Hematopoietic multipotent progenitor cell treated with erythropoietin and hydrocortisone succinate and interleukin-3 and kit ligand, for 15 days (in vitro differentiated cells): ENCODE data around the gene METAP2.
A peak's percentile ranks its signal among the peaks of the same experiment; 100 is the strongest.
"Not testable (repeated sequence)": the region's sequence is repeated elsewhere in the genome, so short reads cannot be mapped to it uniquely, and the experiment has no call there.

Experiments used
- DNase-seq: peaks from one replicate; pipeline ENCODE4 v3.0.0-alpha.2; 2015; ENCODE audit warnings: low spot score

The METAP2 gene

DNA sequence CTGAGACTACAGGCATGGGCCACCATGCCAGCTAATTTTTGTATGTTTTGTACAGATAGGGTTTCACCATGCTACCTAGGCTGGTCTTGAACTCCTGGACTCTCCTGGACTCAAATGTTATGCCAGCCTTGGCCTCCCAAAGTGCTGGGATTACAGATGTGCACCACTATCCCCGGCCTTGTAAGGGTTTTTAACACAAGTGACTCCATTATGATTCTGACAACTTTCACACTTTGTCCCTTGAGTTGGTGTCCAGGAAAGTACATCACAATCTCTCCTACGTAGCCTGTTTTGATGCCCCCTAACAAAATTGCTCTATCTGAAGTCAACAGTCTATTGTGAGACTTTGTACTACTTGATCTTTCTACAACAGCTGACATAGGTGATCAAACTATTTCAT, 11.4 kb upstream of the METAP2 start:
- DNase-seq, result no peak

DNA sequence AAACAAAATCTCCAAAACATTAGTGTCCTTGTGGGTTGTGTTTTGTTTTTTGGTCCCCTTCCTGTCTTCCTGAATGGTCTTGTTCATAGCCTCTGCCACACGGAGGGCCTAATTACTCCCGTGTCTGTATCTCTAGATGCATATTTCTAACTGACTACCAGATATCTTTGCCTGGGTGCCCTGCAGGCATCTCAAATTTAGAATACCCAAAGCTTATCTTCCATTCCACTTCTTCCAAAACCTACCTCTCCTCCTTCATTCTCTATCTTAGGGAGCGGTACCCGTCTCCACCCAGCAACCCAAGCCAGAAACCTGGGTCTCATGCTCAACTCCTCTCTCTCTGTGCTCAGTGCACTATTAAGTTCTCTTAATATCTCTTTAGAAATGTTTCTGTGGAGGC, 10.9 kb upstream of the METAP2 start:
- DNase-seq, result peak; percentile 81

DNA sequence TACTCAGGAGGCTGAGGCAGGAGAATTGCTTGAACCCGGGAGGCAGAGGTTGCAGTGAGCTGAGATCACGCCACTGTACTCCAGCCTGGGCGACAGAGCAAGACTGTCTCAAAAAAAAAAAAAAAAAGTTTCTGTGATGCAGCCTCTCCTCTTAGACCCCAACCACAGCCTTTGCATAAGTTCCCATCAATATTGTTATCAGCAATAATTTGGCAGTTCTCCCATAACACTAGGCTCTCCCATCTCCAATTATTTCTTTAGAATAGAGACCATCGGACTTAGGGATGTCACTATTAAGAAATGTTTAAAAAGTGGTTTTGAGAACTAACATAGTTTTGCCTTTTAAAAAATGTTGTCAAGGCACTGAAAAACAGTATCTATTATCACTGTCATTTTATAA, 10.2 kb upstream of the METAP2 start:
- not testable (repeated sequence) for DNase-seq

DNA sequence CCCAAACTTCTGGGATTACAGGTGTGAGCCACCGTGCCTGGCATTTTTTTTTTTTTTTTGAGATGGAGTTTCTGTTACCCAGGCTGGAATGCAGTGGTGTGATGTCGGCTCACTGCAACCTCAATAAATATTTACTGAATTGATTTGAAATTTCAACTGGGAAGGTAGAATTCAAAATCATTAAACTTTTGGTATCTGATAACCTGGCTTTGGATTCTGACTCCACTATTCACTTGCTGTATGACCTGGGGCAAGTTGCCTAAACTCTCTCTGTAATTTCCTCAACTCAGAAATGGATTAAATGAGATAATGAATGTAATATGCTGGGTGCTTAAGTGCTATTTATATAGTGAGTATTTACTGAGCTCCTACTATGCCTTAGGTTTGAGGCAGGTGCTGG, 8.7 kb upstream of the METAP2 start:
- DNase-seq, result no peak

DNA sequence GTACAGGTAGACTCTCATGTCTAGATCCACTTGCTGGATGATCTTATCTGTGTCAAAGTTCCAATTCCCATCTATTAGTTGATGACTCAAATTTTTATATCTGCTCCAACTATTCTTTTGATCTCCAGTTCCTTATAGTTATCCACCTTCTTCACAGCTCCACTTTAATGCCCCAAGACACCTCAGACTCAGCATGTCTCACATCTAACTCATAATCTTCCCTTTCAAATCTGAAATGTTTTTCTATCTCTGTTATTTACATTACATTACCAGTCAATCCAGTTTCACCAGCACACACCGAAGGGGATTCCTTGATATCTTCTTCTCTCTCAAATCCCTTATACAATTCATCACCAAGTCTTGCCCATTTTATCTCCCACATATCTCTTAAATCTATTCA, 3.7 kb upstream of the METAP2 start:
- no peak for DNase-seq

DNA sequence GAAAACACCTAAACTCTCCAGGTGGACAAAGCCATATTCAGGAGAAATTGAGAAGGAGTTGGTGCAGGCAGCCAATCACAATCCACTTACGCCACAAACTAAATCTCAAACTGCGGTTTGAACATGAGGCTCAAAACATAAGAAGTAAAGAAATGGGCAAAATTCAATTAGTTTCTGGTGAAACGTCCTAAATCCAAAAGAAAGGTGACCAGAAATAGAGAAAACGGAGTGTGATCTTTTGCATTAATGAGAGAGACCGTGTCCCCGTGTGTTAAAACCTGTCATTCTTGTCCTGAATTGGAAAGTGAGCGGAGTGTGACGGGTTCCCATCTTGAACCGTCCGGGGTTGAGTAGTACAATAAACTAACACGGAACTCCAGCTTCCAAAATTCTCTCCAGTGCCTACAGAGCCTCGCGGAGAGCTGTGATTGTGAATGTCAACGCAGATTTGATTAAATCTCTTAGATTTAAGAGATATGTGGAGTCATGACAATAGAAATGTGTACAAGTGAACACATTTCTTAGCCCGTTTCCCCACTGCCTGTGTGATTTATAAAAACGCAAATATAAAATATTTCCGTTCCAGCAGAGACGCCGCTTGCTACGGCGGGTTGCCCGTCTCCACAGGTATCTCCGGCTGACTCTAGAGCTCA, 595 bp upstream of the METAP2 start:
- peak; percentile 36 for DNase-seq

DNA sequence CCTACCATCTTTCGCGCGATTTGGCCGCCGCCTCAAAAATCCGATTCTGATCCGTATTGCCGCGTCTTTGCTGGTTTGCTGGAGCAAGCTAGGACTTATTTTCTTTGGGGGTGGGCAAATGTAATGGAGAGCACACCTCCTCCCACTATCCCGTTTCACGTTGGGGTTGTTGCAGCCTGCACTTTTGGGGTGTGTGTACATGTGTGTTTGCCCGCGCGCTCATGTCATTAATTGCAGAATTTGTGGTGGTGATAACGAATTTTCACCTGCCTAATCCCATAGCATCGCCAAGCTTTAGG, 657 bp downstream of the METAP2 start:
- peak; percentile 26 for DNase-seq

DNA sequence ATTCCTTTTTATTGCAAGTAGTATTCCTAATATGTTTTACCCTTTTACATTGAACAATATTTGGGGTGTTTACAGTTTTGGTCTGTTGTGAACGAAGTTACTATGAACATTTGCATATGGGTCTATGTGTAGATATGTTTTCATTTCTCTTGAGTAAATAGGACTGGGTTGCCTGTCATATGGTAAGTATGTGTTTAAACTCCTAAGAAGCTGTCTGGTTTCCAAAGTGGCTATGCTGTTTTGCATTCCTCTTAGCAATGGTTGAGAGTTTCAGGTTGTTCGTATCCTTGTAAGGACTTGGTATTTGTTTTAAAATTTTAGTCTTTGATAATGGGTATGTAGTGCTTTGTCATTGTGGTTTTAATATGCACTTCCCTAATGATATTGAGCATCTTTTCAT, 6.3 kb downstream of the METAP2 start:
- DNase-seq, result no peak

DNA sequence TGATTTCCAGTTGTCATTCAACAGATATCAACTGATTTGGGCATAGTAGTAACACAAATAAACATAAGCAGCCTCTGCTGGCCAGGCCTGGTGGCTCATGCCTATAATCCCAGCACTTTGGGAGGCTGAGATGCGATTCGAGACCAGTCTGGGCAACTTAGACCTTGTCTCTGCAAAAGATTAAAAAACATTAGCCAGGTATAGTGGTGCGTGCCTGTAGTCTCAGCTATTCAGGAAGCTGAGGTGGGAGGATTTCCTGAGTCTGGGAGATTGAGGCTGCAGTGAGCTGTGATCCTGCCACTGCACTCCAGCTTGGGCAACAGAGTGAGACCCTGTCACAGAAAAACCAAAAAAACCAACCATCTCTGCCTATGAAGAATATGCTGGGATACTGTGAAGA, 7.1 kb downstream of the METAP2 start:
- no peak for DNase-seq

DNA sequence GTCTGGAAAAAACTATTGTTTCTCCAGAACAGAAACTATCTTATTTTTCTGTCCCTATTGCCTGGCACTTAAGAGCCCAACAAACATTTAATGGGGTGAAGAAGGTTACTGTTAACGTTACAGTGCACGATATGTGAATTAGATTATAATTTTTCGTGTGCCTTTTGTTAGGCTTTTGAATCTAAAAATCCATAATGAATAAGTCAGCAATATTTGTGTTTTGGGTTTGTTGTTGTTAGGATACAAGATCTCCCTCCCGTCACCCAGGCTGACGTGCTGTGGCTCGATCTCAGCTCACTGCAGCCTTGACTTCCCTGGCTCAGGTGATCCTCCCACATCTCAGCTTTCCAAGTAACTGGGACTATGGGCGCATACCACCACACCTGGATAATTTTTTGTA, 7.9 kb downstream of the METAP2 start:
- no peak for DNase-seq

DNA sequence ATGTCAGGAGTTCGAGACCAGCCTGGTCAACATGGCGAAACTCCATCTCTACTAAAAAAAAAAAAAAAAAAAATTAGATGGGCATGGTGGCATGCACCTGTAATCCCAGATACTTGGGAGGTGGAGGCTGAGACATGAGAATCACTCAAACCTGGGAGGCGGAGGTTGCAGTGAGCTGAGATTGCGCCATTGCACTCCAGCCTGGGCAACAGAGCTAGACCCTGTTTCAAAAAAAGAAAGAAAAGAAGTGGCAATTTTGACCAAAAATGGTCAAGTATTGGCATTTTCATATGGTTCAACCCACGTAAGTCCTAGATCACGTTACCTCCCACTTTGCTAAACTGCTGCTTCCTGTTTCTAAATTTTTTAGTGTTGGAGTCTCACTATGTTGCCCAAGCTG, 8.6 kb downstream of the METAP2 start:
- not testable (repeated sequence) for DNase-seq

DNA sequence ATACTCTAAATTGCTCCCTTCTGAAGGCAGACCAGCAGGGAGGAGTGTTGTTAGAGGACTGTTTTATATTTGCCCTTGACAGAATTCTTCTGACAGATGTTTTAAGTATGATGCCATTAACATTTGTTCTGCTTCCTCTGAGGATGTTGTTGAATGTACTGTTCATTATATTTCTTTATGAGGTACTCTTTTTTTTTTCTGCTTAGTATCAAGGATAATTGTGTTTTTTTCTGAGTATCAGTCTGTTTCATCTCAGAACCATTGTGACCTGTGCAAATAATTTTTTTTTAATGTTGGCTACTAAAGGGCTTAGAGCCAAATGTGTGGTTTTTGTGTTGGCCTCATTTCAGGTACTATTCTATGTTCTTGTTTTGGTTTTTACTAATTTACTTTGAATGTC, 10.6 kb downstream of the METAP2 start:
- no peak for DNase-seq

DNA sequence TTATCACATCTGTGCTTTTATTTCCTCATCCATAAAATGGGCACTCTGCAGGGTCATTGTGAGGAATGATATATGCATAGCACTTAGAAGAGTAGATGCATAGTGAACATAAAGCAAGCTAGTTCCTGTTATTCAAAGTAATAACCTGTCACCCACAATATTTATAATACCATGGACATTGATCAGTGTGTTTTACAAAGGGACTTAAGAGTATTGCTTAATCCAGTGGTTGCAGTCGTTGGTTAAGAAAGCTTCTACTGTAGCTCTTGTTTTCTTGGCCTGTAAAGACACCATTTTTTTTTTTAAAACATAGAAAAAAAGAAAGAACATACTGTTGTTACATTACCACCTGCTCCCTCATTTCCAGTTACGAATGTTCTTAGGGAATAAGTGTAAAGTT, 13.1 kb downstream of the METAP2 start:
- DNase-seq, result no peak

DNA sequence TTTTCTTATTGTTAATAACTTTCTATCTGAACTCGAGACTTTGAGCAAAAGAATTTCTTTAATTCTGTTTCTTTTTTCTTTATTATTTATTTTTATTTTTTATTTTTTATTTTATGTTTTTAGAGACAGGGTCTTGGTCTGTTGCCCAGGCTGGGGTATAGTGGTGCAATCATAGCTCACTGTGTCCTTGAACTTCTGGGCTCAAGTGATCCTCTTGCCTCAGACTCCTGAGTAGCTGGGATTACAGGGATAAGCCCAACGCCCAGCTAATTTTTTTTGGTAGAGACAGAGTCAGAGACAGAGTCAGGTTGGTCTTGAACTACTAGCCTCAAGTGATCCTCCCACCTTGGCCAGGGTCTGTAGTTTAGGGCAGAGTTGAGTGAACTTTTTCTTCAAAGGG, 18.5 kb downstream of the METAP2 start:
- DNase-seq, result no peak

DNA sequence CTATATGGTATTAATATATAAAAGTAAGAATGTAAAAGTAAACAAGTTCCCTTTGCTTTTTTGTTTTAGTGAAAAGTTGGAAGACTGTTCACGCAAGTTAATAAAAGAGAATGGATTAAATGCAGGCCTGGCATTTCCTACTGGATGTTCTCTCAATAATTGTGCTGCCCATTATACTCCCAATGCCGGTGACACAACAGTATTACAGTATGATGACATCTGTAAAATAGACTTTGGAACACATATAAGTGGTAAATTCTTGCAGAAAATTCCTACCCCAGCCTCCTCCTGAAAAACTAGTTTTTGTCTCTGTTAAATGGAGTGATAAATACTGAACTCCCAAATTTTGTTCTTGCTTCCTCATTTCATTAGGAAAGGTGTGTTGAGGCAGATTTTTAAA, 20.9 kb downstream of the METAP2 start:
- no peak for DNase-seq

DNA sequence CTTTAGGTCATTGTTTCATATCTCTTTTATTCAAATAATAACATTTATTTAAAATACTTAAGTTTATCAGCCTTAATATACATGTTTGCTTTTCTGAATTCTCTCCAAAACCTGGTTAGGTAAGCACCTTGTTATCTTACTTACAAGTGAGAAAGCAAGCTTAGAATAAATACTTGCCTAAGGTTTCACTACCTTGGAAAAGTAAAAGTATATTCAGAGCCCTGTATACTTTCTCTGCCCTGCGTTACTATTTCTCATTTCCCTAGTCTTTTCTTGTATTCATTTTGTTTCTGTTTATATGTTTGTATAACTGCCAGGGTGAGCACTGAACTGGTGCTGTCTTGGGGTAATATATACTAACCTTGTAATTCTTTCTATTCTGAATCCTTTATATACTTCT, 21.5 kb downstream of the METAP2 start:
- DNase-seq, result no peak

DNA sequence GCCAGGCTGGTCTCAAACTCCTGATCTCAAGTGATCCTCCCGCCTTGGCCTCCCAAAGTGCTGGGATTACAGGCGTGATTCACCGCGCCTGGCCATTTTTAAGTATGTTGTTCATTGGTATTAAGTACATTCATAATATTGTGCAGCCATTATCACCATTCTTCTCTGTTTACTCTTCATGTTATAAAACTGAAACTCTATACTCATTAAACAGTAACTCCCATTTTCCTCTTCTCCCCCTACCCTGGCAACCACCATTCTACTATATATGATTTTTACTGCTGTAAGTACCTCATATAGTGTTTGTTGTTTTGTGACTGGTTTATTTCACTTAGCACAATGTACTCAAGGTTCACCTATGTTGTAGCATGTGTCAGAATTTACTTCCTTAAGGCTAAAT, 23.1 kb downstream of the METAP2 start:
- no peak for DNase-seq

DNA sequence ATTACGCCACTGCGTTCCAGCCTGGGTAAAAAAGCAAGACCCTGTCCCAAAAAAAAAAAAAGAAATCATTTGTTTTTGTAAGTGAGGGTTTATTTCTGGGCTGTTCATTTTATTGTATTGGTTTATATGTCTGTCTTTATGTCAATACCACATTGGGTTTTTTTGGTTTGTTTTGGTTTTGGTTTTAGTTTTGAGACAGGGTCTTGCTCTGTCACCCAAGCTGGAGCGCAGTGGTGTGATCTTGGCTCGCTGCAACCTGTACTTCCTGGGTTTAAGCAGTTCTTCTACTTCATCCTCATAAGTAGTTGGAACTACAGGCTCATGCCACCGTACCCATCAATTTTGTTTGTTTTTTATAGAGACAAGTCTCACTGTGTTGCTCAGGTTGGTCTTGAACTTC, 25.0 kb downstream of the METAP2 start:
- no peak for DNase-seq

DNA sequence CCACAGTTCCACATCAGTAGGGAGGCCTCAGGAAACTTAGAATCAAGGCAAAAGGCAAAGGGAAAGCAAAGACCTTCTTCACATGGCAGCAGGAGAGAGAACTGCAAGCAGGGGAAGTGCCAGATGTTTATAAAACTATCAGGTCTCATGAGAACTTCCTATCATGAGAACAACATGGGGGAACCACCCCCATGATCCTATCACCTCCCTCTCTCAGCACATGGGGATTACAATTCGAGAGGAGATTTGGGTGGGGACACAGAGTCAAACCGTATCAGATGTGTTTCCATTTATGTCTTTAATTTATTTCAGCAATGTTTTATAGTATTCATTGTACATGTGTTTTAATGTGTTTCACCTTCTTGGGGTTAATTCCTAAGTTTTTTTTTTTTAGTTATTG, 25.8 kb downstream of the METAP2 start:
- DNase-seq, result no peak

DNA sequence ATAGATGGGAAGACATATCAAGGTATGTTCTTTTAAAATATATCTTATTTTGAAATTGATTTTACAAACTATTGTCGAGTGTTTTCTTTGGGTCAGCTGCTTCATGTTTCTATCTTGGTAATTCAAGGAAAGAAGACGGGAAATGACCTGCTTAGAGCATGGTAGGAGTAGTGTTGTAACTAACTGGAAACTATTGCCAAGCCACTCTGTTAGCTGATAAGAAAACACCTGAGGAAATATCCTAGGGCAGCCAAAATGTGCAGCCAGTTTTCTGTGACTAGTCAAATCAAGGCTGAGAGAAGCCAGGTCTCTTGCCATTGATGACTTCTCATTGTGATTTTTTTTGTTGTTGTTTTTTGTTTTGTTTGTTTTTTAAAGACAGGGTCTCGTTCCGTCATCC, 30.2 kb downstream of the METAP2 start:
- no peak for DNase-seq

DNA sequence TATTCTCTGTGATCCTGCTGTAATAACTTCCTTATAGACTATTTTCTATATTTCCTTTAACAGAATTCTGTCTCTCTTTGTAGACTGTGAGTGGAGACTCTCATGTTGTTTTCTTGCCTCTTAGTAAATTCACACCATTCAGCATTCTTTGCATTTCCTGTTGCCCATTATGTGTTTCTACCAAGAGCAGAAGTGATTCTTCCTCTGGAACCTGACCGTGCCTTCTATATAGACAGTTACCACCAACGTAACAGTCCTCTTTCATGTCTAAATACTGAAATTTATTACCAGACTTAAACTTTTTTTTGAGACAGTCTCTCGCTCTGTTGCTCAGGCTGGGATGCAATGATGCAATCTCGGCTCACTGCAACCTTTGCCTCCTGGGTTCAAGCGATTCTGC, 31.1 kb downstream of the METAP2 start:
- no peak for DNase-seq

DNA sequence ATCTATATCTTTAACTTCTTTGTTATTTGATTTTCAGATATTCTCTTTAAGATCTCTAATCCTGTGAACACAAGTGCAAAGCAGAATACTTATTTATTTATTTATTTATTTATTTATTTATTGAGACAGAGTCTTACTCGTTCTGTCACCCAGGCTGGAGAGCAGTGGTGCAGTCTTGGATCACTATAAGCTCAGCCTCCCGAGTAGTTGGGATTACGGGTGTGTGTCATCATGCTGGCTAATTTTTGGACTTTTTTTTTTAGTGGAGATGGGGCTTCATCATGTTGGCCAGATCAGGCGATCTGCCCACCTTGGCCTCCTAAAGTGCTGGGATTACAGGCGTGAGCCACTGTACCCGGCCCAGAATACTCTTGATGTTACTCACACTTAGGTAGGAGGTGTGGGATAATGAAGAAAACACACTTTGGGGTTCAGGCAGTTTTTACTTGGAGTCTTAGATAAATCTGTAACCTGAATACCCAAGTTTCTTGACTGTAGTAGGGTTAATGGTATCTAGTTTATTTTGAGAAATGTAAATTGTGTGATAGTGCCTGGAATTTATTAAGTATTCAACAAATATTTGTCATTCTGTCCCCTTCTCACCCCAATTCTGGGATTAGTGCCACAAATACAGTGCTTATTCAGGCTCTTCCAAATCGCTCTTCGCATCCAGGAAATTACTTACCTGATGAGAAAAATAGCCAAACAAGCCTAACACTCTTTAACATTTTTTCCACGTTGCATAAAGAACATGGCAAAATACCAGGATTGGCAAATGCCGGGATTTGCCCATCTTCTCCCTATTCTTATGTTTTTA, 33.0 kb downstream of the METAP2 start:
- DNase-seq, result no peak

DNA sequence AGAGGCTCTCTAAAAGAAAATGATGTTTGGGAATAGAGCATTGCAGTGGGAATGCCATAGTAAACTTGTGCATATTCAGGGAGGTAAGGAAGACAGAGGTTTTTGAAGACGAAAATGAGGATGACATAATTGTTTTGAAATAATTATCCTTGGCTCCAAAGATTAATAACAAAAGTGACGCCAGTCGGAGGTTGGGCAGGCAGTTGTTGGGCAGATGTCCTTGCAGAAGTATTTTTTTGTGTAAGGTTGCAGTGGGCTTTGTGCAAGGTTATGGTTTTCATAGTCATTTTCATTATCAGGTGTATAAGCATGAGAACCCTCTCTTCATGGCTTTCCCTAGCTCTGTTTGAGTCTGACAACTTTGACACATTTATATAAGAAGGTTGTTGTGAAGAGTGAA, 35.3 kb downstream of the METAP2 start:
- no peak for DNase-seq

DNA sequence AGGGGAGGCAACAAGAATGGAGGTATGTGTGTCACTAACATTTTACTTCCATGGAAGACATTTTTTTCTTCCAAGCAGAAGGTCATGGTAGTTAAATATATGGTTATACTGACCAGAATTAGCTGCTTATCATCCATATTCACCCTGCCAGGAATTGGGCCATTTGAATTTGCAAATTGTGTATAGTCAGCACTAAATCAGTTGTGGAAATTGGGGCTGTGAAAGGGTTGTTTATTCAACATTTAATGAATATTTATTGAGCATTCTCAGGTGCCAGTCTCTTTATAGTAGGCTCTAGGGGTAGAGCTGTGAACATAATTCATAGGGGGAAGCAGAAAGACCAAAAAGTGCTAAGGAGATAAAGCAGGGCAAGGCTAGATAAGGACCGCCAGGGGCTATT, 38.0 kb downstream of the METAP2 start:
- DNase-seq, result no peak
